H9 (cell line): Measurements from ENCODE around the gene ELOVL2. TPM values are rescaled to one million over a fixed set of nuclear protein-coding genes. Genes with fewer than 3 reads are reported as not detected.

Experiments
- DNase-seq: peaks from one replicate; pipeline ENCODE4 v3.0.0-alpha.2; 2017
- H2AFZ ChIP-seq: one replicate; pipeline ENCODE4 v1.6.1; 2013; ENCODE audit warnings: mild to moderate bottlenecking, low read length, control low read depth, moderate library complexity
- H2AK5ac ChIP-seq: 2 replicates; pipeline ENCODE4 v1.6.1; 2013; ENCODE audit warnings: low read length, control low read depth, mixed read lengths; ENCODE audit not compliant: insufficient read length
- H2BK120ac ChIP-seq: one replicate; pipeline ENCODE4 v1.6.1; 2013; ENCODE audit warnings: low read depth, mild to moderate bottlenecking, low read length, control low read depth, inconsistent platforms; ENCODE audit not compliant: poor library complexity, severe bottlenecking
- H2BK12ac ChIP-seq: 2 replicates; pipeline ENCODE4 v1.6.1; 2013; ENCODE audit warnings: low read length, control low read depth, mixed read lengths, low read depth; ENCODE audit not compliant: insufficient read length
- H2BK15ac ChIP-seq: 2 replicates; pipeline ENCODE4 v1.6.1; 2013; ENCODE audit warnings: low read depth, low read length, control low read depth
- H2BK20ac ChIP-seq: one replicate; pipeline ENCODE4 v1.6.1; 2013; ENCODE audit warnings: low read depth, mild to moderate bottlenecking, low read length, control low read depth, inconsistent platforms; ENCODE audit not compliant: poor library complexity, severe bottlenecking
- H2BK5ac ChIP-seq: 2 replicates; pipeline ENCODE4 v1.6.1; 2013; ENCODE audit warnings: low read length, control low read depth, mixed read lengths; ENCODE audit not compliant: insufficient read length
- H3K14ac ChIP-seq: 2 replicates; pipeline ENCODE4 v1.6.1; 2013; ENCODE audit warnings: low read length, control low read depth; ENCODE audit not compliant: insufficient read depth
- H3K18ac ChIP-seq: 2 replicates; pipeline ENCODE4 v1.6.1; 2013; ENCODE audit warnings: low read depth, mild to moderate bottlenecking, mixed read lengths, low read length, control low read depth; ENCODE audit not compliant: insufficient read length
- H3K23ac ChIP-seq: 2 replicates; pipeline ENCODE4 v1.6.1; 2013; ENCODE audit warnings: low read length, control low read depth, mixed read lengths, low read depth; ENCODE audit not compliant: insufficient read length
- H3K23me2 ChIP-seq: 2 replicates; pipeline ENCODE4 v1.6.1; 2013; ENCODE audit warnings: low read depth, mild to moderate bottlenecking, mixed read lengths, low read length, control low read depth; ENCODE audit not compliant: insufficient read length, poor library complexity, severe bottlenecking
- H3K27ac ChIP-seq: 2 replicates; pipeline ENCODE4 v1.5.1; 2013; ENCODE audit warnings: low read length, control low read depth, mixed read lengths, low read depth; ENCODE audit not compliant: insufficient read length
- H3K27me3 ChIP-seq: 2 replicates; pipeline ENCODE4 v1.6.1; 2013; ENCODE audit warnings: low read length, control low read depth, inconsistent platforms; ENCODE audit not compliant: insufficient read depth
- H3K4ac ChIP-seq: 2 replicates; pipeline ENCODE4 v1.6.1; 2013; ENCODE audit warnings: low read depth, mild to moderate bottlenecking, control low read depth, inconsistent platforms, low read length, moderate library complexity
- H3K4me1 ChIP-seq: 2 replicates; pipeline ENCODE4 v1.6.1; 2013; ENCODE audit warnings: low read length, control low read depth, inconsistent platforms; ENCODE audit not compliant: insufficient read depth
- H3K4me2 ChIP-seq: 2 replicates; pipeline ENCODE4 v1.6.1; 2013; ENCODE audit warnings: low read length, control low read depth, mixed read lengths; ENCODE audit not compliant: insufficient read length, insufficient read depth
- H3K56ac ChIP-seq: 2 replicates; pipeline ENCODE4 v1.6.1; 2013; ENCODE audit warnings: low read depth, mild to moderate bottlenecking, mixed read lengths, low read length, control low read depth; ENCODE audit not compliant: insufficient read length
- H3K79me1 ChIP-seq: 2 replicates; pipeline ENCODE4 v1.6.1; 2013; ENCODE audit warnings: low read depth, mild to moderate bottlenecking, moderate library complexity, low read length, control low read depth, inconsistent platforms; ENCODE audit not compliant: insufficient read depth, poor library complexity, severe bottlenecking
- H3K79me2 ChIP-seq: 2 replicates; pipeline ENCODE4 v1.6.1; 2013; ENCODE audit warnings: low read length, control low read depth, inconsistent platforms; ENCODE audit not compliant: insufficient read depth
- H3K9ac ChIP-seq: 2 replicates; pipeline ENCODE4 v1.6.1; 2013; ENCODE audit warnings: low read length, control low read depth, mixed read lengths; ENCODE audit not compliant: insufficient read length; ENCODE audit errors: extremely low read depth
- H3K9me3 ChIP-seq: one replicate; pipeline ENCODE4 v1.6.1; 2013; ENCODE audit warnings: low read depth, low read length, inconsistent platforms; ENCODE audit not compliant: control insufficient read depth
- H3T11ph ChIP-seq: one replicate; pipeline ENCODE4 v1.6.1; 2013; ENCODE audit warnings: mild to moderate bottlenecking, low read length, control low read depth, inconsistent platforms
- H4K20me1 ChIP-seq: one replicate; pipeline ENCODE4 v1.6.1; 2013; ENCODE audit not compliant: control insufficient read depth, insufficient read length, insufficient read depth
- H4K5ac ChIP-seq: 2 replicates; pipeline ENCODE4 v1.6.1; 2013; ENCODE audit warnings: low read depth, mild to moderate bottlenecking, mixed read lengths, low read length, control low read depth; ENCODE audit not compliant: insufficient read length
- H4K8ac ChIP-seq: replicated peaks from 2 replicates; pipeline ENCODE4 v1.6.1; 2013; ENCODE audit warnings: low read length, control low read depth, mixed read lengths, low read depth; ENCODE audit not compliant: insufficient read length
- H4K91ac ChIP-seq: 2 replicates; pipeline ENCODE4 v1.6.1; 2013; ENCODE audit warnings: low read depth, mild to moderate bottlenecking, moderate library complexity, mixed read lengths, low read length, control low read depth; ENCODE audit not compliant: insufficient read length
- H3K27ac Mint-ChIP-seq, 3 experiments: 2 replicates in 2 of 3; 3 replicates in 1 of 3; pipeline ENCODE4 v1.8.0; 2020 to 2021; ENCODE audit warnings: mixed read lengths in 3 of 3, mild to moderate bottlenecking in 1 of 3, moderate library complexity in 1 of 3
- H3K27me3 Mint-ChIP-seq: 2 replicates; pipeline ENCODE4 v1.8.0; 2021; ENCODE audit warnings: low read depth, mild to moderate bottlenecking, moderate library complexity, mixed read lengths
- H3K36me3 Mint-ChIP-seq, 3 experiments: 2 replicates in 2 of 3; 3 replicates in 1 of 3; pipeline ENCODE4 v1.8.0; 2020 to 2021; ENCODE audit warnings: low read depth in 3 of 3, mixed read lengths in 3 of 3; ENCODE audit not compliant: insufficient read depth in 1 of 3
- H3K4me1 Mint-ChIP-seq, 2 experiments: 2 replicates each; pipeline ENCODE4 v1.8.0; 2020; ENCODE audit warnings: mixed read lengths in 2 of 2
- H3K4me3 Mint-ChIP-seq, 2 experiments: 2 replicates in 1 of 2; 3 replicates in 1 of 2; pipeline ENCODE4 v1.8.0; 2020 to 2021; ENCODE audit warnings: mild to moderate bottlenecking in 2 of 2, mixed read lengths in 2 of 2, moderate library complexity in 1 of 2
- H3K9me3 Mint-ChIP-seq, 2 experiments: 2 replicates in 1 of 2; 3 replicates in 1 of 2; pipeline ENCODE4 v1.8.0; 2020; ENCODE audit warnings: mild to moderate bottlenecking in 2 of 2, mixed read lengths in 2 of 2, moderate library complexity in 1 of 2
- CTCF ChIP-seq: fragments of 200-600 bp; sonication (generic); conservative IDR thresholded peaks from 3 replicates; pipeline ENCODE4 v1.8.0; 2021; ENCODE audit warnings: antibody characterized with exemption, mild to moderate bottlenecking
- WGBS: extraction: QIAGEN DNeasy Blood & Tissue Kit; methylation state at CpG from one replicate; pipeline ENCODE4 v1.1.7; 2013; ENCODE audit warnings: missing lambda C conversion rate, low lambda C conversion rate, mixed read lengths; ENCODE audit not compliant: insufficient read length; ENCODE audit errors: extremely low coverage; 5-methylcytosine and 5-hydroxymethylcytosine counted together
- total RNA-seq: library from RNA; stranded (reverse); gene quantifications from 2 replicates; pipeline ENCODE4 v1.2.1, GENCODE V29; 2021

The ELOVL2 gene
- total RNA-seq, 1 experiment from 2014 or later: 0.57 TPM

- Histone ChIP-seq H2BK5ac (no peak overlapping the region), H2AFZ (no peak overlapping the region), H4K8ac (no peak overlapping the region), H3K23ac (no peak overlapping the region), H3K9ac (no peak overlapping the region), H2BK20ac (no peak overlapping the region), H3K56ac (no peak overlapping the region), H3K79me2 (no peaks in the 10 kb centered on the region), H4K5ac (no peak overlapping the region), H3K9me3 (no peaks in the 10 kb centered on the region), H3K18ac (no peak overlapping the region), H3K4me1 (peaks cover 8% of the 10 kb centered on the region; the same call in 1 of the 2 replicates), H2BK12ac (no peak overlapping the region), H2BK15ac (no peak overlapping the region), H3K27ac (no peak overlapping the region), H4K91ac (no peak overlapping the region), H3K14ac (no peak overlapping the region), H3K4me2 (no peak overlapping the region), H3K79me1 (no peaks in the 10 kb centered on the region), H3K27me3 (no peaks in the 10 kb centered on the region), H3K23me2 (no peaks in the 10 kb centered on the region), H3T11ph (no peak overlapping the region), H2BK120ac (no peak overlapping the region), H3K4ac (no peak overlapping the region), H2AK5ac (no peak overlapping the region), H4K20me1 (no peaks in the 10 kb centered on the region)
- peak overlapping the region; percentile 54 to 93 (median 59) for H3K27ac Mint-ChIP-seq
- no peak for TF ChIP-seq CTCF
- H3K9me3 Mint-ChIP-seq: no peaks in the 10 kb centered on the region
- peak overlapping the region in 1 of 2 experiments; percentile 32; a peak in 1 of 5 replicates for H3K4me3 Mint-ChIP-seq
- no CpG with 5 or more reads among the region's 4 CpGs for WGBS
- H3K36me3 Mint-ChIP-seq: no peaks in the 10 kb centered on the region
- peaks cover 29 to 32% of the 10 kb centered on the region in 2 experiments for H3K4me1 Mint-ChIP-seq
- DNase-seq: no peak
- H3K27me3 Mint-ChIP-seq: peaks cover 2% of the 10 kb centered on the region
Measured at GRCh38 chr6:10995114-10995707, 48.9 kb downstream of the ELOVL2 start.
